Esophagus muscularis mucosa (tissue), 4 donors: ENCODE measurements around the gene SLC22A7.

Experiments
- EP300 ChIP-seq: sonication (generic); formaldehyde crosslinking; IDR thresholded peaks from one replicate; pipeline ENCODE4 v1.6.1; 2017; ENCODE audit warnings: antibody characterized with exemption
- POLR2A ChIP-seq: fragments of 450-650 bp; IDR thresholded peaks from one replicate; pipeline ENCODE4 v1.6.1; 2017; ENCODE audit warnings: antibody characterized with exemption, moderate library complexity, mild to moderate bottlenecking, low read depth
- POLR2AphosphoS5 ChIP-seq, 2 donors: sonication (generic); formaldehyde crosslinking; IDR thresholded peaks; one replicate each; pipeline ENCODE4 v1.6.1; 2017; ENCODE audit warnings: antibody characterized with exemption in 2 of 2
- TF ChIP-seq, protein P1 (sequence below), 3 experiments: fragments of 200-600 bp in 2 of 3; fragments of 450-650 bp in 1 of 3; sonication (generic) in 2 of 3; IDR thresholded peaks; one replicate each; pipeline ENCODE4 v1.5.1; 2017 to 2019; ENCODE audit warnings: antibody characterized with exemption in 3 of 3, mild to moderate bottlenecking in 2 of 3, moderate library complexity in 1 of 3

DNA sequence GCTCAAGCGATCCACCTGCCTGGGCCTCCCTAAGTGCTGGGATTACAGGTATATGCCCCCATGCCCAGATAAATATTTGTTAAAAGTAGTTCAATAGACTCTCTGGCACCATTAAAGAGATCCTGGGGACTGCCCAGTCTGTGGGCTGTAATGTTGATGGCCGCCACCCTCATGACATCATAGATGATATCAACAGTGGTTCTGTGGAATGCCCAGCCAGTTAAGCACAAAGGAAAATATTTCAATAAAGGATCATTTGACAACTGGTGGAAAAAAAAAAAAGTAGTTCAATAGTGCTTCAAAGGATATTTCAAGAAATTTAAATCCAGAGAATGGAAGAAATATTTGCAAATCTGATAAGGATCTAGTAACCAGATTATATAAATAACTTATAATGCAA, 12.1 kb downstream of the SLC22A7 start:
- TF ChIP-seq, protein P1, sequence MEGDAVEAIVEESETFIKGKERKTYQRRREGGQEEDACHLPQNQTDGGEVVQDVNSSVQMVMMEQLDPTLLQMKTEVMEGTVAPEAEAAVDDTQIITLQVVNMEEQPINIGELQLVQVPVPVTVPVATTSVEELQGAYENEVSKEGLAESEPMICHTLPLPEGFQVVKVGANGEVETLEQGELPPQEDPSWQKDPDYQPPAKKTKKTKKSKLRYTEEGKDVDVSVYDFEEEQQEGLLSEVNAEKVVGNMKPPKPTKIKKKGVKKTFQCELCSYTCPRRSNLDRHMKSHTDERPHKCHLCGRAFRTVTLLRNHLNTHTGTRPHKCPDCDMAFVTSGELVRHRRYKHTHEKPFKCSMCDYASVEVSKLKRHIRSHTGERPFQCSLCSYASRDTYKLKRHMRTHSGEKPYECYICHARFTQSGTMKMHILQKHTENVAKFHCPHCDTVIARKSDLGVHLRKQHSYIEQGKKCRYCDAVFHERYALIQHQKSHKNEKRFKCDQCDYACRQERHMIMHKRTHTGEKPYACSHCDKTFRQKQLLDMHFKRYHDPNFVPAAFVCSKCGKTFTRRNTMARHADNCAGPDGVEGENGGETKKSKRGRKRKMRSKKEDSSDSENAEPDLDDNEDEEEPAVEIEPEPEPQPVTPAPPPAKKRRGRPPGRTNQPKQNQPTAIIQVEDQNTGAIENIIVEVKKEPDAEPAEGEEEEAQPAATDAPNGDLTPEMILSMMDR (IDR thresholded peaks at IDR 0.05): no peak
- TF ChIP-seq EP300 (no peak), POLR2AphosphoS5 (IDR thresholded peaks at IDR 0.05) (no peak), POLR2A (no peak)
